Astrocyte of the spinal cord (primary cell): ENCODE measurements around the gene HOXA6.

Experiments used
- DNase-seq: peaks from one replicate; pipeline ENCODE4 v3.0.0; 2011; ENCODE audit warnings: low read depth, low spot score
- H3K4me3 ChIP-seq: 2 replicates; pipeline ENCODE4 v1.5.1; 2011; ENCODE audit warnings: low read depth, mild to moderate bottlenecking, low read length, moderate library complexity
- in situ Hi-C: cut with HindIII; loops from 2 replicates; pipeline ENCODE4 v1.10.0; 2017; ENCODE audit warnings: low sequenced_read_pairs
- TF ChIP-seq, protein P1 (sequence below): IDR thresholded peaks from 2 replicates; pipeline ENCODE4 v1.5.1; 2012; ENCODE audit warnings: low read depth, mild to moderate bottlenecking, low read length, inconsistent platforms

Gene HOXA6

GRCh38 chr7:27121684-27122076, 25.9 kb downstream of the HOXA6 start:
- no peak for DNase-seq
- TF ChIP-seq, protein P1, sequence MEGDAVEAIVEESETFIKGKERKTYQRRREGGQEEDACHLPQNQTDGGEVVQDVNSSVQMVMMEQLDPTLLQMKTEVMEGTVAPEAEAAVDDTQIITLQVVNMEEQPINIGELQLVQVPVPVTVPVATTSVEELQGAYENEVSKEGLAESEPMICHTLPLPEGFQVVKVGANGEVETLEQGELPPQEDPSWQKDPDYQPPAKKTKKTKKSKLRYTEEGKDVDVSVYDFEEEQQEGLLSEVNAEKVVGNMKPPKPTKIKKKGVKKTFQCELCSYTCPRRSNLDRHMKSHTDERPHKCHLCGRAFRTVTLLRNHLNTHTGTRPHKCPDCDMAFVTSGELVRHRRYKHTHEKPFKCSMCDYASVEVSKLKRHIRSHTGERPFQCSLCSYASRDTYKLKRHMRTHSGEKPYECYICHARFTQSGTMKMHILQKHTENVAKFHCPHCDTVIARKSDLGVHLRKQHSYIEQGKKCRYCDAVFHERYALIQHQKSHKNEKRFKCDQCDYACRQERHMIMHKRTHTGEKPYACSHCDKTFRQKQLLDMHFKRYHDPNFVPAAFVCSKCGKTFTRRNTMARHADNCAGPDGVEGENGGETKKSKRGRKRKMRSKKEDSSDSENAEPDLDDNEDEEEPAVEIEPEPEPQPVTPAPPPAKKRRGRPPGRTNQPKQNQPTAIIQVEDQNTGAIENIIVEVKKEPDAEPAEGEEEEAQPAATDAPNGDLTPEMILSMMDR: no peak
- in situ Hi-C loops: loop anchor here (10.0 kb wide), 1 partner anchor 267 kb away; no protein-coding TSS in a partner anchor

DNA sequence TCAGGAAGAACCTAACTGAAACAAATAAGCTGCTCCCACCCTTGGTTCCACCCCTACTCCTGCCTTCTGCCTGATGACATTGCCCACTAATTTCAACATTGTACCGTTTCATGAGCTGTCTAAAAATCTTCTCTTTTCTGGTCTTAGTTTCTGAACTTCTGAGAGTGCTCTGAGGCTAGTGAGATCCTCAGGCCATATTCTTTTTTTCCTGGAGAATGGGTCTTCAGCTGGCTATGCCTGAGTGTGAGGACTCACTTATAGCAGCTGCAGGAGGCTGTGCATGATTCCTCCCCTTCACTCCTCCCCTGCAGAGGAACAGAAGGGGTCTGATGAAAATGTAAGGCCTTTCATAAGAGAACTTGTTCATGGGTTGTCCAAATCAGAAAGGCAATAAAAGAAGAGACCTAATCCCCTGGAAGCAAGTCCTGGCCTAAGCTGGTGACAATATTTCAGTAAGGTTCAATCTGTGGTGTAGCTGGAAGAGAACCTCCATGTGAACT, 28.1 kb downstream of the HOXA6 start:
- DNase-seq: no peak
- TF ChIP-seq, protein P1: no peak
- peak overlapping the region; percentile 89 for H3K4me3 ChIP-seq
- in situ Hi-C loops: no loop called here

More at GRCh38 chr7:27121684-27122076, 25.9 kb downstream of the HOXA6 start:
- peak overlapping the region; percentile 64 for H3K4me3 ChIP-seq

GRCh38 chr7:27118580-27118979, 29.0 kb downstream of the HOXA6 start:
- H3K4me3 ChIP-seq: peak overlapping the region; percentile 89
- in situ Hi-C loops: no loop called here
- TF ChIP-seq, protein P1: no peak
- no peak for DNase-seq

- in situ Hi-C loops: no loop called here
- TF ChIP-seq, protein P1: no peak
- H3K4me3 ChIP-seq: peak overlapping the region; percentile 89
- peak; percentile 91 for DNase-seq
These were observed 29.6 kb downstream of the HOXA6 start for GRCh38 chr7:27117887-27118491.

DNA sequence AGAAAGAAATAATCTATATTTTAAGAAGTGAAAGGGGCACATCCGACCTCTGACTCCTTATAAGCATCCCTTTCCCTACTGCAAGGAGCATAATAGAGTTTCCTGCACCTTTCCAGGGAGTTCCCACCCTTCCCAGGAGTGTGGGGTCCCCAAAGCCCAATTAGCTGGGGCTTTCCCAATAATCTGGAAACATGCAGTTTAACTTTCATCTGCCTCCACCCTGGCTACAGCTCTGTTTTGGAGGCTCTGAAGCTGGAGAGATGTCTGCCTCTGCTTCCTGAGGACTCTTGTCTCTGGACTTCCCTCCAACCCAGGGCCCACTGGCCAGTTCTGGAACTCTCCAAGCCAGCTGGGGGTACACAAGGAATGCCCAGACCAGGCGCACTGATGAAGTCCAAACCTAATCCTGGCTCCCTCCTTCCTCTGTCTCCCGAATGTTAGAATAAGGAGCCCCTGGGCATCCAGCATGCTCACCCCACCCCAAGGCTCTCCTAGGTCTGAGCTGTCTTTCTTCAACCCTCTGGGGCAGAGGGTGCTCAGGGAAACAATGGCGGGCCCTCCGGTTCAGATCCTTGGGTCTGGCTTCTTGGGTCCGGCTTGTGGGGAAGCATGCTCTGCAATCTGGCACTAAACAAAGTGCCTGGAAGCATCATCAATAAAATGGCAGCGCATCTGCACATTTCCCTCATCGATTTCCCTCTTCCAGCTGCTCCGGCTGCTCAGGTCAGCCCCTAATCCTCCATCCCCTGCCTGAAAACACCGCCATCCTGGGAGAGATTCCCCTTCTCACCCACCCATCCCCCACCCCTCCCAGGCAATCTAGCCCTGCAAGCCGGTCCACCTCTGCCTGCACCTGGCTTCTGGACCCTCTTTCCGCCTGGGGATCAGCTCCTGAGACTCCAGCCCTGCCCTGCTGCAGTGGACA, 30.4 kb downstream of the HOXA6 start:
- TF ChIP-seq, protein P1: no peak
- DNase-seq: no peak
- H3K4me3 ChIP-seq: peak overlapping the region; percentile 89
- in situ Hi-C loops: no loop called here

DNA sequence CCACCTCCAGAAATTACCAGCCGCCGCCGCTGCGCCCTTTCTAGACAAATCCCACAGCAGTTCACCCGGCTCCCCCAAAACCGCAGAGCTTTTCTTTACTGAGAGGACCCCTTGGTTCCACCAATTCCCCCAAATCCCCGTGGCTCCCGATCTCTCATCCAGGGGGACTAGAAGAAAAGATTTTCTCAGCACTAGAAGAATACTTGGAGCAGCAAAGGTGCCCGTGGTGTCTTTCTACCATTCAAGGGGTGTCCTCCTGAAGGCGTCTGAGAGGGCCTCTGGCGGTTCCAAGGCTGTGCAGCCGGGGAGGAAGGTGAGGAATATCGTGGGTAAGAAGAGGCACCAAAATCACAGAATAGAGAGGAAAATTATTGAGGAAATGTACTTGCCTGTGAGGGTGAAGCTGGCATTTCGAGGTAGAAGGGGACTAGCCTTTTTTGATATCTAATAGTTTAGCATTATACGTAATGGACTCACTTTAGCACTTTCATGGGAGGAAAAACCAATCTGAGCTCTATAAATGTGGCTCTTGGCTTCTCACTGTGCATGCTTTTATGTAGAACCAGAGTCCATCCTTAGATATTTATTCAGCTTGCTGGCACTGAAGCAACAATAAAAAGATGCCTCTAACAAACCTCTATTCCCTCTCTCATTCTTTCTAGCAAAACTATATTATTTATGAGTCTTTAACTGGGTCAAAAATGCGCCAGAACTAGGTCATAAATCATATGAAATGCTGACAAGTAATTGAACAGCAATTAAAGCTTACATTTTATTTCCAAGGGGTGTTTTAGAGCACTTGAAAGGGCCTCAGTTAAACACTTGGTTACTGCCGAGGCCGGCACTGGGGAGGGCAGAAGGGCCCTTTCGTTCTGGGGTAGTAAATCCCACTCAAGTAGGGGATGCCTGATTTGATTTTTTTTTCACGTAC, 31.3 kb downstream of the HOXA6 start:
- TF ChIP-seq, protein P1: no peak
- in situ Hi-C loops: no loop called here
- DNase-seq: no peak
- H3K4me3 ChIP-seq: peak overlapping the region; percentile 89
